GM19025 (cell line): ENCODE results near the gene IL18R1.

ENCODE experiments used
- ATAC-seq: cut with Tn5 transposase; IDR thresholded peaks from one replicate; pipeline ENCODE4 v1.9.1; 2021; ENCODE audit warnings: mild to moderate bottlenecking, low read depth, moderate library complexity; ENCODE audit not compliant: unreplicated experiment

IL18R1 gene

DNA sequence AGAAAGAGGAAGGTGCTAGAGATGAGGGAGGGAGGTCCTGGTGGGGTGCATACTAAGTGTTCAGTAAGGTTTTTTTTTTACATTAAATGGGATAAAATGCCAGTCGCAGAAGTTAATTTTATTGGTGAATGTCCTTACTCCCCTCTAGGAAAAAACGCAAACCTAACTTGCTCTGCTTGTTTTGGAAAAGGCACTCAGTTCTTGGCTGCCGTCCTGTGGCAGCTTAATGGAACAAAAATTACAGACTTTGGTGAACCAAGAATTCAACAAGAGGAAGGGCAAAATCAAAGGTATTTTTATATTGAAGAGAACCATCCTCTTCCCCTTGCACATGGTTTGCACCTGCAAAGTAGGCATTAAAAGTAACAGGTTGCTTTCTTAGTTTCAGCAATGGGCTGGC is 12.7 kb upstream of the IL18R1 start:
- no peak for ATAC-seq

DNA sequence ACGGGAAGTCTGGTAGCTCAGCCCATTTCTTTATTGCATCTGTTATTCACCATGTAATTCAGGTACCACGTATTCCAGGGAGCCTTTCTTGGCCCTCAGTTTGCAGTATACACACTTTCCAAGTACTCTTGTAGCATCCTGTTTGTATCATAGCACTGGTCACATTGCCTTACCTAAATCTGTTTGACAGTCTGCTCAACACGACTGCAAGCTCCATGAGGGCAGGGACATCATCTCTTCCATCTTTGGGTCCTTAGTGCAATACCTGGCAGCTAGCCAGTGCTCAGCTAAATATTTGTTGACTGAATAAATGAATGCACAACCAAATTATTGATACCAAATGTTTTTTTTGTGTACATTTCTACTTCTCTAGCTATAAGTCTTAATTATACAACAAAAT is 11.2 kb upstream of the IL18R1 start:
- ATAC-seq, result no peak

DNA sequence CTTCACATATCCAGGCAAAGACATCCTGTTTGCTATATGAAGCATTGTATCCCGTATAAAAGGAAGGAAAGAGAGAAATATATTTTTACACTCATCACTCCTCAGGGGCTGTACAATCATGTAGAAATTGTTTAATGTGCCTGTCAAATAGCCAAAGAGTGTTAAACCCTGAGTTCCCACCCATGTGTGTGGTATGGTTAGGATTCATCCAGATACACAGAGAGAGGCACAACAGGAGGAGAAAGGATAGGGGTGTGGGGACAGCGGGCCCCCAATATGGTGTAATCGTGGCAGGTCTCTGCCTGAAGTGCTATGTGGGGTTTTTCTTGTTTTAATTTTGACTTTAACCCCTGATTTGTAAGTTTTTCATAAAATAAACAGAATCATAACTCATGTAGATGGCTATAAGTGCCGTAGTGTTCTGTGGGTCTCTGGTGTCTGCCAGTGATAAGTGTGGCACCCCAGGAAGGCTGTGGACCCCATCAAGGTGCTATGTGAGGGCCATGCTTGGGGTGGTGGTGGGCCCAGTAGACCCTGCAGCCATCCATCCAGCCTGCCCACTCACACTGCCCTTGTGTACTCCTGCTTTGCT is 10.2 kb upstream of the IL18R1 start:
- no peak for ATAC-seq

DNA sequence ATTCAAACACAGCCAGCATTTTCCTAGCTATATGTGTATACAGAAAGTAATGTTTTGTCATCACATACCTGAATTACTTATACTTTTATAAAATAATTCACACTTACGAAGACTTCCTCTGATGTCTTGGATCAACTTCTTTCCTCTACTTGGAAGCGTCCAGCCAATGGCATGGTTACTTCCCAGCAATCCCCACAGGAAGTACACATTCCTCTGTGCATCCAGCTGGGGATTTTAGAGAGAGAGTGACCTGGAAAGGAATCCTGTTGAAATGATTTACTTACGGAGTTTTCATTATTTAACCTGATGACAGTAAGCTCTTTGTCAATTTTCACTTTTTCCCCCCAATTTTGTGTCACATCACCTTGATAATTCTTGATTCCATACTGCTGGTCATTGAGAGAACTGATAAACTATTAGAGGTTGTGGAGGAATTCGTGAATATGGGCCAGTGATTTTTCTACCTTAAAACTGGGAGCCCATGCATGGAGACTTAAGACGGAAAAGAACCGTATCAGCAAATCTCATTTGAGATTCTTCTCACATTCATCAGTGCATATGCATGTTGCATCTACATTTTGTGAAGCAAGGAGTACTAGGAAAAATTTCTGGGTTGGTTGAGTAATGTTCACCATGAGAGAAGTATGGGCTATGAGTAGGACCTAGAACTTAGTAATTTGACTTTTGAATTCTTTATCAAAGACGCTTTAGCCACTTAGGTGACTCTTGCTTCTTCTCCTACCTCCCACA is 9.0 kb upstream of the IL18R1 start:
- ATAC-seq, result no peak

DNA sequence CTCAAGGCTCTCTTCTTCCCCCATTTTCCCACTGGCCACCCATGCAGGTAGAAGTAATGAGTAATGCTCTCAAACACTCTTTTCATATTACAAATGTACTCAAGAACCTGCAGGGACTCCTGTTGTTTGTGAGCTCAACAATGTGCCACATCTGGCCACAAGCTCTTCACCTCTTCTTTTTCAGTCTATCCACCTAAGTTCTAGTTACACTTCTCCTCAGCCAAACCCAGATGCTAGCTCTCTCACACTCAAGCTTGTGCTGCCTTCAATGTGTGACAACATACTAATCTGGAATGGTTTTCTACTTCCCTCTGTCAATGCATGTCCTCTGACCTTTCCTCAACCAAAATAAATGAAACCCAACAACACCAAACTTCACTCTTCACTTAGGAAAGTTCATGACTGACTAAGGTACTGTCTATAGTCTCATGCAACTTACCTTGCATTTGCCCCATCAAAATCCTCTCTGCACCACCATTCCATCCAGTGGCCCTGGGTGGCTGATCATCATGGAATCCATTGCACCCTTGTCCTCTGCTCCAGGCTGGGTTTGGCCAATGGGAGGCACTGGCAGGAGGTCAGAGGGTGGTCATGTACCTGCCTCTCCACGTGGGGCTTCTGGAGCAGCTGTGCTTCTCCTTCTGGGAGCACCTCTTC is 5.3 kb upstream of the IL18R1 start:
- ATAC-seq, result no peak

DNA sequence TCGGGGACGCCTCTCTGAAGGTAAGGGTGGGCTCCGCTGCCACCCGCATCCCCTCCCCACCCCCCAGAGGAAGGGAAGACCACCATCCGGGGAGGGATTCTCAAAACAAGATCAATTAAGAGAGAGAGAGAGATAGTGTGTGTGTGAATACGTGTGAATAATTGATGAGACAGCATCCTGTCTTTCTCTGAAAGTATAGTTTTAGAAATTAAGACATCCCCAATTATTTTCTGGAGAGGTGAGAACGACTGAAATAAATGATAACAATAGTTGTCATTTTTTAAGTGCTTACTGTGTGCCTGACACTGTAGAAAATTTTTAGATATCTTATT is 751 bp downstream of the IL18R1 start:
- ATAC-seq, result no peak

DNA sequence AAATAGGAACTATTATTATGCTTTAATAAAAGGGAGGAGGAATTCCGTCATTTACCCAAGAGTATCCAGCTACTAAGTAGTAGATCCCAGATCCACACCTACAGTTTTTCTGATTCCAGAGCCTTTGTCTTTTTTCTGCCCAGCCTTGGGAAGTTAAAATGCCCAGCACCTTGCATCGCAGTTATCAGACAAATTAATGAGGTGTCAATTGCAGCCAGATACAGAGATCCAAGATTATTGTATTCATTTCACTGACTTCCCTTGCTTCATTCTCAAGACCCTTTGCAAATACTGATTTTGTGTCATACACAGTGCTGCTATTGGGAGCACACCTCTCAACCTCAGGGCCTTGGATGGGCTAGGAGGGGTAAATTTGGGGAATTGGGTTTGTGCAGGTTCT is 1.1 kb downstream of the IL18R1 start:
- ATAC-seq, result no peak

DNA sequence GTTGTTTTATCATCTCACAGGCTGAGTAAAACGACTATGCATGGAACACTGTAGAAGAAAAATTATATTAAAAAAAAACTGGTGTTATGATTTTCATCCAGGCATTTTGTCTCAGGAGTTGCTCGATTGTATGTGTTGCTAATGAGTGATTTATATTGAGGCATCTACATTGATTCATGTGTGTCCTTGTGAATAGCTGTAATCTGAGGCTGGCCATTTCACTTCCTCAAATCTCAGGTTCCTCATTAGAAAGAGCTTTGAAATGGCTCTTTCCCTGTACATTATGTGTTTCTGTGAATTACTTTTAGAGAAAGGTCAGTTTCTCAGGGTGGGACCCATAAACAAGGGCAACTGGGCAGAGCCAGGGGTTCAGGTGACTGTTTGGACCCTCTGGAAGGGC is 2.3 kb downstream of the IL18R1 start:
- no peak for ATAC-seq

DNA sequence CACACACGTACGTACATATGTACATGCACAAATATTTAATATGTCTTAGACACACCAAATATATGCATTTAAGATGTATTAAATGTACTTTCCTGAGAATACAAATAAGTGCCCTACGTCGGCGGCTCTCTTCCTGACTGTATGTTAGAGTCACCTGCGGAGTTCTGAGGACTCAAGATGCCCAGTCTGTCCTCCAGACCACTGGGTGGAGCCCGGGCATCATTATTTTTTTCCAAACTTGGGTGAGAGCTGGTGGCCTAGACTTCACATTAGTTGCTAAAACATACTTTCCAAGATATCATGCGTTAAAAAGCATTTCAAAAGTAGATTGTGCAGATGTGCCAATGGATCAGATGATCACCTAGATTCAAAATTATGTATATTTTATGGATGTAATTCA is 2.9 kb downstream of the IL18R1 start:
- no peak for ATAC-seq

DNA sequence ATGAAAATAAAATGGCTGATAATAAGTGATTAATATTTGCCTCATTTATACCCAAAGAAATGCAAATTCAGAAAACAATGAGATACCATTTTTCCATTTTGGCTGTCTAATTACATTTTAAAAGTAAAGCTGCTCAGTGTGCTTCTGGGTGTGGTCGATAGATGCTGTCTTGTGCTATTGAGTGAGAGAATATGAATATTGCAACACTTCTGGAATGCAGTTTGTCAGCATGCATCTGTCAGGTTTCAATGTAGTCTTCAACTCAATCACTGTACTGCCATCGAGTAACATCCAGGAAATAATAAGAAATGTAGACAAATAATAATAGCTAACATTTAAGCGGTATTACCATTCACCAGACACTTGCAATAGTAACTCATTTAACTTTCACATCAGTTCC is 3.9 kb downstream of the IL18R1 start:
- no peak for ATAC-seq

DNA sequence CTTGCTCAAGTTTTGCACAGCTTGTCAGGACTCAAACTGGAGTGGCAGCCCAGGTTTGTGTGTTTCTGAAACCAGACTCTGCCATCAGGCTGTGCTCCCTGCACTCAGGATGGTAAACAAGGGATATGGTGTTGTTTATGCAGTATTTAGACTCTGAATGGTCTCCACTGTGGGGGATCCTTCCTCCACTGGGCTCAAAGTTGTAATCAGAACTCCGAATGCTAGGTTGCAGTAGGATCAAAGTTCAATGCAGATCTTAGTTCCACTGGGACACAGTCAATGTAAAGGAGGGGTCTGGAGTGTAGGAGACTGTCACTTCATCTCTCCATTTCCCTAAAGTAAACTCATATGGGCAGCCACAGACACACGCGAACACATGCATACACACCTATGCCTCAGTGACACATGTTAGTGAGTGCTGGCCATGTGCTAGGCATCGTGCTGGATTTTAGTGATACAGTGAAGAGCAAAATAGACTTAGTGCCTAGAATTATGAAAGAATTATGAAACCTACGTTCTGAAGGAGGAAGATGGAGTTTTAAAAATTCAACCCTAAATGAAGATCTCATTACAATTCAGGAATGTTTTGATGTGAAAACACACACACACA is 6.1 kb downstream of the IL18R1 start:
- no peak for ATAC-seq

DNA sequence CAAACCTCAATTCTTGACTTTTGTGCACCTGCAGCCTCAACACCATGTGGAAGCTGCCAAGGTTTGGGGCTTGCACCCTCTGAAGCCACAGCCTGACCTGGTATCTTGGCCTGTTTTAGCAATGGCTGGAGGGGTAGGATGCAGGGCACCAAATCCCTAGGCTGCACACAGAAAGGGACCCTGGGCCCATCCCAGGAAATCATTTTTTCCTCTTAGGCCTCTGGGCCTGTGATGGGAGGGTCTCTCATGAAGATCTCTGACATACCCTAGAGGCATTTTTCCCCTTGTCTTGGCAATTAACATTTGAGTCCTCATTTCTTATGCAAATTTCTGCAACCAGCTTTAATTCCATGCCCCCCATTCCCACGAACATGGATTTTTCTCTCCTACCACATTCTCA is 10.2 kb downstream of the IL18R1 start:
- no peak for ATAC-seq

DNA sequence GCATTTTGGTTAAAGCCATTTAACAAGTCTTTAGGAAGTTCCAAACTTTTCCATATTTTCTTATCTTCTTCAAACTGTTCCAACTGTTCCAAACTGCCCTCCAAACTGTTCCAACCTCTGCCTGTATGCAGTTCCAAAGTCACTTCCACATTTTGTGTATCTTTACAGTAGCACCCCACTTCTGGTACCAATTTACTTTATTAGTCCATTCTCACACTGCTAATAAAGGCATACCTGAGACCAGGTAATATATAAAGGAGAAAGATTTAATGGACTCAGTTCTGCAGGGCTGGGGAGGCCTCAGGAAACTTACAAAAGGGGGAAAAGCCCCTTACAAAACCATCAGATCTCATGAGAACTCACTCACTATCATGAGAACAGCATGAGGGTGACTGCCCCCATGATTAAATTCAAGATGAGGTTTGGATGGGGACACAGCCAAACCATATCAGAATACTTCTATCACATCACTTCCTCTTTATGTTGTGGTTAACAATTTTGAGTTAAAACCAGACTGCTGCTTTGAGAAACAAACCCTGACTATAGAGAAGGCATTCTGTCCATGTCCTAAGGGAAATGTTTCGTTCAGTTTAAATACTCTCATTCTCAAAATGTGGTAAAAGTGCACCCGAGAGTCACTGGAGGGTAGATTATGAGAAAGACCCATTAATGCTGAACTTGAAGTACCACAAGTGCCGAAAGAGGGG is 11.0 kb downstream of the IL18R1 start:
- ATAC-seq, result no peak

DNA sequence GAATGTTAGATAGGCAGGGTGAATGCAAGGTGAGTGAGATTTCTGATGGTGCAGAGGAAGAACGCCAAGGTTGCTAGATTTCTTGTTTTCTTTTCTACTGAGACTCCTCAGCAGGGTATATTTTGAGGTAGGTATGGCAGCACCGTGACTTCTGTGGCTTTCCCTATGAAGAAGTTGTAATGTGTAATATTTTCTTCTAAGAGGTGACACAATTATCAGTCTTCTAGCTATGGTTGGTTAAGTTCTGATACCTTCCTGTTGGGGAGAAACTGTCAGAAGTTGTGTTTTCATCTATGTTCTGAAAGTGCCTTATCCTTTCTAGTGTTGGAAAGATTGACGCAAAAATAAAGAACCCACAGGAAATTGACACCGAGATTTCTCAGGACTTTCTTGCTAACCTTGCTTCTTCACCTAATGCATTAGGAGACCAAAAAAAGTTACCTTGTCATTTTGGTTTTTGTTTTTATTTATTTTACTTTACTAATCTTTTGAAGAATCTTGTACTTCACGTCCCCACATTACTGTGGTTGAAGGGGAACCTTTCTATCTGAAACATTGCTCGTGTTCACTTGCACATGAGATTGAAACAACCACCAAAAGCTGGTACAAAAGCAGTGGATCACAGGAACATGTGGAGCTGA is 11.9 kb downstream of the IL18R1 start:
- ATAC-seq, result no peak

DNA sequence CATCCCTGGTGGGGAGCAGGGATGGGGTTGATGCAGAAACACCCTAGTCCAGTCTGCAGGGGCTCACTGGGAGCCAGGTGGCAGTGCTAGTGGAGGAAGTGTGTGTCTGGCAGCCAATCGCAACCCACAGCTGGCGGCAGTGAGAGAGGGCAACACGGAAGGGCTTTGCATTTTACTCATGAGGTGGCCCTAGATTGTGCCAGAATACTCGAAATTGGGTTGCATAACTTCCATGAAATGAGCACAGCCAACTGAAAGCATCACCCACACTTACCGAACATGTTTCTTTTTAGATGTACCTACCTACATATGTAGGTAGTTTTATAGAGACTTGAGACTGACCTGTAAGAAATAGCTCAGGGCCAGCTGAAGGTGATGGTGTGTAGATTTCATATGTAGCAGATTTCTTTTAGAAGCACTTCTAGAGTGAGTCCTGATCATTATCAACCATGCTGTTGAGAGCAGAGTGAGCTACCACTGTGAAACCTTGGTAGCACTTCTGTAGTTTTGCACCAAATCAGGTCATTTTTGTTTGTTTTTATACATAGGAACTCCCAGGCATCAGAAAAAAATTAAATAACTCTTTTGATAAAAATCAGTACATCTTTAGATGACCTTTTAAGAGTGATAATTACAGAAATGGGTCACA is 13.0 kb downstream of the IL18R1 start:
- no peak for ATAC-seq

DNA sequence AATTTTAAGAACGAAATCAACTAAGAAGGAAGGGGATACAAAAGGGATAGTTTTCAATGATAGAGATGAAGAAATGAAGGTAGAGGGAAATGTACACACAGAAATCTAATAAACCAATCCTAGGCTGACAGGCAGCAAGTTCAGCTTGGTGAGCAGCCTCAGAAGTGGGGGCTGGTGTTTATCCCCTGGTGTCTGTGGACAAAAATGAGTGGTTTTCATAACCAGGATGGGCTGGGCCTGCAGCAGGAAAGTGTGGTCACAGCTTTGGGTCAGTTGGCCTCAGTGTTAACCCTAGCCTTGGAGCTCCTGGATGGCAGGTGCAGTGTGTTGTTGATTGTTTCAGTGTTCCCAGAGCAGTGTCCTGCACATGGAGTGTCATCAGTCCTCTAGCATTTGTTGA is 14.3 kb downstream of the IL18R1 start:
- no peak for ATAC-seq

DNA sequence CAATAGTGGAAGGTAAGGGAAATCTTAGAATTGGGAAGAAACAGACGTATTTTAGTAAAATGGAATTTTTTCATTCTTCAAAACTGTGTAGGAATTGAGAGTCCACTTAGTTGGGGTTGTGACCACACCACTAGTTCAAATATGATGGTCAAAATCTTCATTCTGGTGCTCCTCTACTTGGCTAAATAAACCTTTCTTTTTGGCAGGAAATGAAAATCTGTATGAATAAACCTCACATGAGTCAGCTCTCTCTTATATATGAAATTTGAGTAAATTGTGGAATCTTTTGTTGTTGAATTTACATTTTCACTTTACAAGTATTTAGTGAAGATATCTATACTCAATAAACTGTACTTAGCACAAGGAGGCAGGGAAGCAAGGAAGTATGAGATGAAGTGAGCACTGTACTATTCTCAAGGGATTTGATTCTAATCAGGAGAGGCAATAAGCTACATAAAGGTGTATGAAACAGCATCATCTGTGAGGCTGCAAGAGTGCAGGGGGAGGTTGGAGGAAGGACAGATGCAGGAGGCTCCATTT is 20.5 kb downstream of the IL18R1 start:
- no peak for ATAC-seq

DNA sequence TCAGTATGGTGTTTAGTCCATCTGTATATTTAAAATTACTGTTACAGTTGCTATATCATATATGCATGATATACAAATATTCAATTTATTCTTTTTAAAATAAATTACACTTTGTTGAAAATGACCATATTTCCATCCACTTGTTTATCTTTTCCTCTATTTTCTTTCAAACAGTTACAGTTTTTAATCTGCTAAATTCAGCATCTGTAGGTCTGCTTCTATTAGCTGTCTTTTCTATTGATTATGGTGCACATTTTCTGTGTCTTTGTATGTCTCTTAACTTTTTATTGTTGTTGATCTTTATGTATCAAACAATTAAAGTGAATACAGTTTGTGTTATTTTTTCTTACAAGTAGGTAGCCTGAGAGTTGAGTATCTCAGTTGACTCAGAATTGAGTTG is 28.1 kb downstream of the IL18R1 start:
- ATAC-seq, result no peak

DNA sequence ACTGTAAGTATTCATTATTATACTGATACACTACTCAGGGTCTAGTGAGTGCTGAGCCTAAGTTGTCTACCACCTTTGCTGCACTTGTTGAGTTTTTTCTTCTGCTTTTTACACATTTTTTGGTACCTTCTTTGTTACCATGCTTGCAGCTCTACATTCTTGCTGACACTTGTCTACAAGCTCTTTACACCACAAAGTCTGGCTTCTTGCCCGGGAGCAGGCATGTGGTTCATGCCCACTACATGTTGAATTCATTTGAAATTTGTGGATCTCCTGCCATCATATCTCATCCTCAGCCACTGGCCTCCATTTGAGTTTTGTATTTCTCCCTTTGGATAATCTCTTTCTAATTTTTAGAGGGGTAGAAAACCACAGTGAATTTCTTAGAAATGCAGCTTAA is 29.9 kb downstream of the IL18R1 start:
- ATAC-seq, result no peak

DNA sequence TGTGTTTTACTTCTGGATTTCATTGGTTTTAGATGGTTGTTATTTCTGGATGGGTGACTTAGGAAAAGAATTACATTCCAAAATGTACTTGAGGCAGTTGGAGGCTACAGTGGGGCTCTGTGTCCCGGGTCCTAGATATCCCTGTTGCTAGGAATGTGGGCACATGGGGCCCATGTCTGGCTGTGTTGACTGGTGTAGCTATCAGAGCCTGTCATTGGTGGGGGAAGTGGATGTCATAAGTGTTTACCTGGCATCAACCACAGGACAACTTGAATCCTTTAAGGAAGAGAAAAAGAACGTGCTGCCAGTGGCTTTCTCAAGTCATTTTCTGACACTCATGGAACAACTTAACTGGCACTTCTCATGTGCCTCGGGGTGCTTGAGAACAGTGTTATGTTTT is 30.4 kb downstream of the IL18R1 start:
- no peak for ATAC-seq
